ENCODE results near the gene FARS2. TPM values are rescaled to one million over a fixed set of nuclear protein-coding genes. Genes with fewer than 3 reads are reported as not detected.

The FARS2 gene
- total and polyA plus RNA-seq, 2 donors (not counting 3 experiments of a cell fraction or from before 2014, with no cell fraction given) = 20.2 to 20.5 TPM

DNA sequence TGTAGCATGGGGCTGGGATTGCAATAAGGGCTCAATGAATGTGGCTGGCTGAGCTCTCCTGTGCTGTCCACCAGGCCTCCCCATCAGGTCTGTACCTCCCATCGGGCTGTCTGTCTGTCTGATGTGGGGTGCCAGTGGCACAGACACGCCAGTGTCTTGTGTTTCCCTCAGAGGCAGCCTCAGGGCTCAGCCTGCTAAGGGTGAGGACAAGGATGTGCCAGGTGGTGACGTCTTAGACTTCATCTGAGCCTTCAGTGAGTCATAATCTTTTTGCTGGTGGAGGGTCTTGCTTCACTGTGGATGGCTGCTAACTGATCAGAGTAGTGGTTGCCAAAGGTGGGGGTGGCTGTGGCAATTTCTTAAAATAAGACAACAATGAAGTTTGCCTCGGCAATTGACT is 550.7 kb downstream of the FARS2 start:
- no peaks in the 10 kb centered on the region for H3K4me1 ChIP-seq (ENCODE audit: control insufficient read depth, extremely low read depth, insufficient read depth, low read length)
- H2AFZ ChIP-seq (ENCODE audit: low read depth, low read length) = no peak overlapping the region
- dilution Hi-C loops (cut with MboI; ENCODE audit: extremely low pct_ligation_motif_present, low sequenced_read_pairs) (no loop called here), intact Hi-C loops (cut with micrococcal nuclease) (no loop called here)
- no peaks in the 10 kb centered on the region for H4K20me1 ChIP-seq (replicated peaks; ENCODE audit: control insufficient read depth, extremely low read depth, insufficient read depth, low read length)
- no peaks in the 10 kb centered on the region for H3K27me3 ChIP-seq (ENCODE audit: control insufficient read depth in 2 of 2, insufficient read depth in 2 of 2, low read length in 2 of 2)
- ChIA-PET POLR2A (no interaction called here), CTCF (no interaction called here)
- H3K4me2 ChIP-seq (ENCODE audit: insufficient read depth, low read length) = no peak overlapping the region
- TF ChIP-seq, protein P1, sequence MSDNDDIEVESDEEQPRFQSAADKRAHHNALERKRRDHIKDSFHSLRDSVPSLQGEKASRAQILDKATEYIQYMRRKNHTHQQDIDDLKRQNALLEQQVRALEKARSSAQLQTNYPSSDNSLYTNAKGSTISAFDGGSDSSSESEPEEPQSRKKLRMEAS (IDR thresholded peaks at IDR 0.05; ENCODE audit: insufficient read depth, insufficient read length) = no peak
- TF ChIP-seq EZH2 (IDR thresholded peaks at IDR 0.05; ENCODE audit: borderline replicate concordance, low read depth, low read length, severe bottlenecking) = no peak
- TF ChIP-seq MYC (IDR thresholded peaks at IDR 0.05; ENCODE audit: low read depth, low read length) = no peak
- no peak for TF ChIP-seq JUN (IDR thresholded peaks at IDR 0.05; ENCODE audit: borderline replicate concordance, insufficient read depth, insufficient read length, low read depth)
- TF ChIP-seq, protein P2, sequence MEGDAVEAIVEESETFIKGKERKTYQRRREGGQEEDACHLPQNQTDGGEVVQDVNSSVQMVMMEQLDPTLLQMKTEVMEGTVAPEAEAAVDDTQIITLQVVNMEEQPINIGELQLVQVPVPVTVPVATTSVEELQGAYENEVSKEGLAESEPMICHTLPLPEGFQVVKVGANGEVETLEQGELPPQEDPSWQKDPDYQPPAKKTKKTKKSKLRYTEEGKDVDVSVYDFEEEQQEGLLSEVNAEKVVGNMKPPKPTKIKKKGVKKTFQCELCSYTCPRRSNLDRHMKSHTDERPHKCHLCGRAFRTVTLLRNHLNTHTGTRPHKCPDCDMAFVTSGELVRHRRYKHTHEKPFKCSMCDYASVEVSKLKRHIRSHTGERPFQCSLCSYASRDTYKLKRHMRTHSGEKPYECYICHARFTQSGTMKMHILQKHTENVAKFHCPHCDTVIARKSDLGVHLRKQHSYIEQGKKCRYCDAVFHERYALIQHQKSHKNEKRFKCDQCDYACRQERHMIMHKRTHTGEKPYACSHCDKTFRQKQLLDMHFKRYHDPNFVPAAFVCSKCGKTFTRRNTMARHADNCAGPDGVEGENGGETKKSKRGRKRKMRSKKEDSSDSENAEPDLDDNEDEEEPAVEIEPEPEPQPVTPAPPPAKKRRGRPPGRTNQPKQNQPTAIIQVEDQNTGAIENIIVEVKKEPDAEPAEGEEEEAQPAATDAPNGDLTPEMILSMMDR (IDR thresholded peaks at IDR 0.05; ENCODE audit: extremely low read depth in 1 of 2, insufficient read depth in 1 of 2, low read depth in 1 of 2, low read length in 2 of 2) = no peak
- TF ChIP-seq POLR2AphosphoS5 (IDR thresholded peaks at IDR 0.05; ENCODE audit: insufficient read depth, low read depth, low read length) = no peak
- no peak for TF ChIP-seq POLR2A (IDR thresholded peaks at IDR 0.05; ENCODE audit: low read depth, low read length)
- no peak for TF ChIP-seq FOS (IDR thresholded peaks at IDR 0.05; ENCODE audit: borderline replicate concordance, insufficient read depth, low read length)
- no peaks in the 10 kb centered on the region for H3K36me3 ChIP-seq (ENCODE audit: control insufficient read depth in 2 of 2, extremely low read depth in 1 of 2, insufficient read depth in 2 of 2, low read length in 2 of 2)
- H3K4me3 ChIP-seq (replicated peaks in 1 of 3; ENCODE audit: insufficient read depth in 1 of 3, low read depth in 1 of 3, low read length in 3 of 3) = no peak overlapping the region
- no peaks in the 10 kb centered on the region for H3K79me2 ChIP-seq (ENCODE audit: control insufficient read depth, insufficient read depth, low read length)
- H3K9me1 ChIP-seq (replicated peaks; ENCODE audit: control insufficient read depth, extremely low read depth, insufficient read depth, low read length) = no peaks in the 10 kb centered on the region
- H3K9ac ChIP-seq (replicated peaks; ENCODE audit: extremely low read depth, insufficient read depth, low read length) = no peak overlapping the region
- no TSS peak for BruUV-seq (replicated peaks)
- no peak overlapping the region for H3K27ac ChIP-seq (ENCODE audit: insufficient read depth, low read depth, low read length)
- H3K9me3 ChIP-seq (replicated peaks; ENCODE audit: control insufficient read depth, insufficient read depth, low read length) = no peaks in the 10 kb centered on the region
- FAIRE-seq (no peak), DNase-seq (ENCODE audit: low read depth, low spot score) (no peak)
